Testis (tissue), 3 donors: ENCODE data around the gene SLC30A9. TPM values are rescaled to one million over a fixed set of nuclear protein-coding genes. Genes with fewer than 3 reads are reported as not detected.

Source experiments
- DNase-seq: peaks from one replicate; pipeline ENCODE4 v3.0.0-alpha.2; 2019
- H3K27ac ChIP-seq, 2 donors: fragments of 200-600 bp; sonication (generic); one replicate each; pipeline ENCODE4 v1.5.1; 2019
- H3K27me3 ChIP-seq: fragments of 200-600 bp; sonication (generic); one replicate; pipeline ENCODE4 v1.5.1; 2019
- H3K36me3 ChIP-seq: fragments of 200-600 bp; sonication (generic); one replicate; pipeline ENCODE4 v1.5.1; 2017; ENCODE audit warnings: low read depth; ENCODE audit errors: missing control alignments
- H3K4me1 ChIP-seq: fragments of 200-600 bp; sonication (generic); one replicate; pipeline ENCODE4 v1.5.1; 2019
- H3K4me3 ChIP-seq, 2 donors: fragments of 200-600 bp; sonication (generic); one replicate each; pipeline ENCODE4 v1.5.1; 2017 to 2019
- H3K9me3 ChIP-seq: fragments of 200-600 bp; sonication (generic); one replicate; pipeline ENCODE4 v1.5.1; 2017
- CTCF ChIP-seq, 3 experiments: fragments of 450-650 bp in 2 of 3; fragments of 200-600 bp in 1 of 3; sonication (generic) in 1 of 3; IDR thresholded peaks; one replicate each; pipeline ENCODE4 v1.5.1; 2016 to 2019; ENCODE audit warnings: antibody characterized with exemption in 3 of 3, mild to moderate bottlenecking in 2 of 3, moderate library complexity in 1 of 3
- POLR2A ChIP-seq: fragments of 450-650 bp; IDR thresholded peaks from one replicate; pipeline ENCODE4 v1.6.1; 2017; ENCODE audit warnings: antibody characterized with exemption, mild to moderate bottlenecking, moderate library complexity
- WGBS, 2 donors: methylation state at CpG; one replicate each; pipeline ENCODE4 v1.1.5; 2018; 5-methylcytosine and 5-hydroxymethylcytosine counted together
- intact Hi-C: fragments of 100-400 bp; cut with DNase I; formaldehyde crosslinking; loops from one replicate; pipeline ENCODE4 v1.15.1; 2023; ENCODE audit warnings: low total_unique reads
- polyA plus RNA-seq: library from polyadenylated mRNA; stranded (reverse); fragments of 350-450 nt; fragmentation: Illumina TruSeq; extraction: RNeasy Lipid Tissue Mini Kit (QIAGEN cat#74804); gene quantifications from one replicate; pipeline ENCODE4 v1.2.3, GENCODE V29; 2014; ENCODE audit warnings: low read depth, low replicate concordance; ENCODE audit not compliant: insufficient read depth
- total RNA-seq, 2 donors: library from RNA; depleted of rRNA; stranded (reverse); fragments of >200 nt; gene quantifications; one replicate each; pipeline ENCODE4 v1.2.3, GENCODE V29; 2016

SLC30A9 gene
- total and polyA plus RNA-seq, 3 donors from 2014 or later, result 29.7 to 54.3 (median 52.0) TPM

DNA sequence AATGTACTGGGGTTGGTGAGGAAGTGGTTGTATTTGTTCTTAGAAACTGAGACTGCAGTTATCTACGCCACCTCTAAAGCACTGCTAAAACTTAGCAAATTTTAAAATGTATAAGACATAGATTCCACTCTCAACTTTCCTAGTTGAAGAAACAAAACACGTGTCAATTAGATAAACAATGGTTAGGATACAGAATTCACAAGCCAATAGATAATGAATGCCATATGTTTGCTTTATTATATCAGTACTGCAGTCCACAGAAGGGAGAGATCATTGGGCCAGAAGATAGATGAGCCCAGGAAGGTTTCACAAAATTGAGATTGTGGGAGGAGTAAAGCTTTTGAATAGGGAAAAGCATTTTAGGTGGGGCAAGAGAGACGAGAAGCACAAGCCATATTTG lies 40.8 kb upstream of the SLC30A9 start:
- TF ChIP-seq POLR2A (no peak), CTCF (IDR thresholded peaks at IDR 0.05) (no peak)
- Histone ChIP-seq H3K4me1 (no peaks in the 10 kb centered on the region), H3K27ac (no peak overlapping the region), H3K9me3 (no peaks in the 10 kb centered on the region), H3K4me3 (no peak overlapping the region), H3K27me3 (no peaks in the 10 kb centered on the region), H3K36me3 (no peaks in the 10 kb centered on the region)
- intact Hi-C loops, result no loop called here
- no peak for DNase-seq
- WGBS, 2 donors, result 83 to 90% methylated on average over 3 of the region's 3 CpGs

- TF ChIP-seq POLR2A (no peak), CTCF (IDR thresholded peaks at IDR 0.05) (no peak)
- Histone ChIP-seq H3K27ac (no peak overlapping the region), H3K27me3 (no peaks in the 10 kb centered on the region), H3K36me3 (no peaks in the 10 kb centered on the region), H3K9me3 (no peaks in the 10 kb centered on the region), H3K4me3 (no peak overlapping the region), H3K4me1 (no peaks in the 10 kb centered on the region)
- WGBS, 2 donors, result 36 to 41% methylated on average over 1 of the region's 1 CpG
- intact Hi-C loops, result no loop called here
- no peak for DNase-seq
Observed at GRCh38 chr4:41957634-41958033, 32.7 kb upstream of the SLC30A9 start.

DNA sequence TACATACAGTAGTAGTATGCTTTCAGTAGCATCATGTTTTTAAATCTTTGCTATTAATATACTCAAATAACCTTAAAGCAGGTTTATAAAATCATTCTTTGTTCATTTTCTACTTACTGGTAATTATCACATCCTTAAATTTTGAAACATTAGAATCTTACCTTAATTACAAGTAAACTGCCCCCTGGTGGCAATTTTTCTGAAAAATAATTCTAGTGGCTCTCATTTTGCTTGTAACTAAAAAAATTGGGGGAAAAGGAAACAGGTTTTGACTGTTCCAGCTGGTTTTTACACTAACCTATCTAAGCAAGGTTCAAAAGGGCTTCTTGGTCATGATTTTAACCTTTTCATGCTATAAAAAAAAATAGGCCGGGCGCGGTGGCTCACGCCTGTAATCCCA lies 27.2 kb upstream of the SLC30A9 start:
- intact Hi-C loops, result no loop called here
- 43 to 73% methylated on average over 4 of the region's 4 CpGs for WGBS, 2 donors
- Histone ChIP-seq H3K27me3 (no peaks in the 10 kb centered on the region), H3K27ac (no peak overlapping the region), H3K9me3 (no peaks in the 10 kb centered on the region), H3K4me3 (no peak overlapping the region), H3K36me3 (no peaks in the 10 kb centered on the region), H3K4me1 (no peaks in the 10 kb centered on the region)
- TF ChIP-seq POLR2A (no peak), CTCF (IDR thresholded peaks at IDR 0.05) (peak in 1 of 3 experiments; percentile 55)
- no peak for DNase-seq

DNA sequence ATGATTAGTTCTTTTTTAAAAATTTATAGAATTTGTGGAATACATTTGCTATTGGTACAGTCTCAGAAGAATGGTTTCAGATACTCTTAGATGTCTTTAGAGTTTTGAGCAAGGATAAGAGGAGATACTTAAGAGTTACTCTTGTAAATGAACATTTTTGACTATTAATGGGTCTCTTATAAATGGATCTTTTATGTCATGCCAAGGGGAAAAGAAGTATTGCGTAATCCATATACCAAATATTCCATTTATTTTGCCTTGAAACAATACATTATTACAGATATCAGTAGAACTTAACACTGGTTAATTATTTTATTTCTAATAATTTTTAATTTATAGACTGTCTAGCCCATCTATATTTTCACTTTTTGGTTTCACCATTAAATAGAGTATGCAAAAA lies 25.9 kb upstream of the SLC30A9 start:
- no peaks in the 10 kb centered on the region for H3K27me3 ChIP-seq
- H3K9me3 ChIP-seq, result no peaks in the 10 kb centered on the region
- no peak overlapping the region for H3K27ac ChIP-seq
- intact Hi-C loops, result no loop called here
- no peaks in the 10 kb centered on the region for H3K4me1 ChIP-seq
- no peak overlapping the region for H3K4me3 ChIP-seq
- DNase-seq, result no peak
- WGBS, 2 donors, result 76 to 87% methylated on average over 1 of the region's 1 CpG
- no peaks in the 10 kb centered on the region for H3K36me3 ChIP-seq
- TF ChIP-seq POLR2A (no peak), CTCF (IDR thresholded peaks at IDR 0.05) (no peak)

- intact Hi-C loops, result no loop called here
- H3K9me3 ChIP-seq, result no peaks in the 10 kb centered on the region
- TF ChIP-seq POLR2A, result no peak
- no peak for TF ChIP-seq CTCF (IDR thresholded peaks at IDR 0.05)
- no peaks in the 10 kb centered on the region for H3K27me3 ChIP-seq
- DNase-seq, result no peak
- no peaks in the 10 kb centered on the region for H3K36me3 ChIP-seq
- H3K4me1 ChIP-seq, result no peaks in the 10 kb centered on the region
- H3K4me3 ChIP-seq, result no peak overlapping the region
- H3K27ac ChIP-seq, result no peak overlapping the region
- WGBS, 2 donors, result 96 to 98% methylated on average over 2 of the region's 2 CpGs
Observed at GRCh38 chr4:41967392-41967791, 22.9 kb upstream of the SLC30A9 start.
